OCI-LY3 (cell line): ENCODE measurements around the gene TMEM35B.

Experiments used
- EZH2phosphoT487 ChIP-seq: fragments of 200-600 bp; shearing (Covaris generic); IDR thresholded peaks from 2 replicates; pipeline ENCODE4 v1.6.1; 2018; ENCODE audit warnings: antibody characterized with exemption, mixed run types, low read depth
- TF ChIP-seq, protein P1 (sequence below): fragments of 200-600, 300-600 bp; sonication (generic); IDR thresholded peaks from 2 replicates; pipeline ENCODE4 v1.5.1; 2014; ENCODE audit warnings: antibody characterized with exemption, low read length, low read depth

DNA sequence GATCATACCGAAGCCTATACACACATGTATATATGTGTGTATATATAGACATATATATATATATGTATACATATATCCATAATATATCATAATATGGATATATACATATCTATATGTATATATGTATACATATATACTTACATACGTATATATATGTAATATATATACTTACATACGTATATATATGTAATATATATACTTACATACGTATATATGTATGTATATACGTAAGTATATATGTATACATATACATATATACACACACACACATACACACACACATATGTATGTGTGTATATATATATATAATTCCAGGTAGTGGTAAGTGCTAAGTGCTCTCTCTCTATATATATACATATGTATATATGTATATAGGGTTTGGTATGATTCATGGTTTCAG is 9.7 kb upstream of the TMEM35B start:
- TF ChIP-seq, protein P1, sequence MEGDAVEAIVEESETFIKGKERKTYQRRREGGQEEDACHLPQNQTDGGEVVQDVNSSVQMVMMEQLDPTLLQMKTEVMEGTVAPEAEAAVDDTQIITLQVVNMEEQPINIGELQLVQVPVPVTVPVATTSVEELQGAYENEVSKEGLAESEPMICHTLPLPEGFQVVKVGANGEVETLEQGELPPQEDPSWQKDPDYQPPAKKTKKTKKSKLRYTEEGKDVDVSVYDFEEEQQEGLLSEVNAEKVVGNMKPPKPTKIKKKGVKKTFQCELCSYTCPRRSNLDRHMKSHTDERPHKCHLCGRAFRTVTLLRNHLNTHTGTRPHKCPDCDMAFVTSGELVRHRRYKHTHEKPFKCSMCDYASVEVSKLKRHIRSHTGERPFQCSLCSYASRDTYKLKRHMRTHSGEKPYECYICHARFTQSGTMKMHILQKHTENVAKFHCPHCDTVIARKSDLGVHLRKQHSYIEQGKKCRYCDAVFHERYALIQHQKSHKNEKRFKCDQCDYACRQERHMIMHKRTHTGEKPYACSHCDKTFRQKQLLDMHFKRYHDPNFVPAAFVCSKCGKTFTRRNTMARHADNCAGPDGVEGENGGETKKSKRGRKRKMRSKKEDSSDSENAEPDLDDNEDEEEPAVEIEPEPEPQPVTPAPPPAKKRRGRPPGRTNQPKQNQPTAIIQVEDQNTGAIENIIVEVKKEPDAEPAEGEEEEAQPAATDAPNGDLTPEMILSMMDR = no peak
- no peak for TF ChIP-seq EZH2phosphoT487
